HepG2 (cell line): ENCODE measurements around the gene UGT1A7. TPM values are rescaled to one million over a fixed set of nuclear protein-coding genes. Genes with fewer than 3 reads are reported as not detected.
"Not testable (repeated sequence)": the region's sequence is repeated elsewhere in the genome, so short reads cannot be mapped to it uniquely, and the experiment has no call there.

Source experiments
- AHR ChIP-seq: IDR thresholded peaks from 2 replicates; pipeline ENCODE4 v1.6.1; 2018; ENCODE audit warnings: missing genetic modification reagents, missing compliant biosample characterization
- FOXC1 ChIP-seq: sonication (generic); formaldehyde crosslinking; IDR thresholded peaks from 2 replicates; pipeline ENCODE4 v1.8.0; 2022; ENCODE audit warnings: mild to moderate bottlenecking, missing genetic modification reagents, borderline replicate concordance
- HDAC2 ChIP-seq: sonication (generic); formaldehyde crosslinking; IDR thresholded peaks from 2 replicates; pipeline ENCODE4 v1.4.0; 2020; ENCODE audit warnings: missing genetic modification reagents
- HES4 ChIP-seq: sonication (generic); formaldehyde crosslinking; IDR thresholded peaks from 2 replicates; pipeline ENCODE4 v1.9.0; 2021; ENCODE audit warnings: mild to moderate bottlenecking, missing genetic modification reagents, borderline replicate concordance
- HNF4G ChIP-seq, 2 experiments: sonication (generic) in 1 of 2; formaldehyde crosslinking in 1 of 2; IDR thresholded peaks; 2 replicates each; pipeline versions ENCODE4 v1.4.0 to v1.6.1; 2011 to 2020; ENCODE audit warnings: borderline replicate concordance in 2 of 2, low read depth in 2 of 2, mild to moderate bottlenecking in 2 of 2, low read length in 1 of 2, missing genetic modification reagents in 1 of 2, moderate library complexity in 1 of 2
- MIER3 ChIP-seq: IDR thresholded peaks from 2 replicates; pipeline ENCODE4 v1.6.1; 2016; ENCODE audit warnings: missing compliant biosample characterization, borderline replicate concordance
- NFKBIZ ChIP-seq: IDR thresholded peaks from 2 replicates; pipeline ENCODE4 v1.6.1; 2018; ENCODE audit warnings: missing genetic modification reagents, missing compliant biosample characterization
- SOX6 ChIP-seq, 2 experiments: fragments of 450-650 bp in 1 of 2; sonication (generic) in 1 of 2; formaldehyde crosslinking in 1 of 2; IDR thresholded peaks; 2 replicates each; pipeline versions ENCODE4 v1.4.0 to v1.6.1; 2017 to 2020; ENCODE audit warnings: antibody characterized with exemption in 1 of 2, mild to moderate bottlenecking in 1 of 2, missing genetic modification reagents in 1 of 2
- YY1 ChIP-seq: IDR thresholded peaks from 2 replicates; pipeline ENCODE4 v1.6.1; 2011; ENCODE audit warnings: low read length, low read depth, moderate library complexity, mild to moderate bottlenecking; ENCODE audit not compliant: insufficient read depth, insufficient replicate concordance
- ZBTB38 ChIP-seq: sonication (generic); formaldehyde crosslinking; IDR thresholded peaks from 2 replicates; pipeline ENCODE4 v1.5.1; 2020; ENCODE audit warnings: mild to moderate bottlenecking, missing genetic modification reagents
- ZKSCAN8 ChIP-seq: IDR thresholded peaks from 2 replicates; pipeline ENCODE4 v1.6.1; 2016; ENCODE audit warnings: borderline replicate concordance, missing genetic modification reagents, missing compliant biosample characterization
- ZMYM4 ChIP-seq: sonication (generic); formaldehyde crosslinking; IDR thresholded peaks from 2 replicates; pipeline ENCODE4 v1.8.1; 2023; ENCODE audit warnings: mild to moderate bottlenecking, missing genetic modification reagents
- ZNF430 ChIP-seq: sonication (generic); formaldehyde crosslinking; IDR thresholded peaks from 2 replicates; pipeline ENCODE4 v1.9.0; 2021; ENCODE audit warnings: mild to moderate bottlenecking, missing genetic modification reagents
- ZNF709 ChIP-seq: sonication (generic); formaldehyde crosslinking; IDR thresholded peaks from 2 replicates; pipeline ENCODE4 v1.5.0; 2020; ENCODE audit warnings: mild to moderate bottlenecking, missing genetic modification reagents
- polyA plus RNA-seq, 8 experiments: library from polyadenylated mRNA; depleted of rRNA in 3 of 8; stranded (reverse) in 7 of 8; unstranded in 1 of 8; fragments of >200 nt; fragmentation: Illumina TruSeq in 4 of 8; extraction: Trizol in 4 of 8; gene quantifications; 2 replicates each; pipeline versions ENCODE4 v1.2.1 to v1.2.3, GENCODE V29; 2011 to 2016; ENCODE audit warnings: low read depth in 4 of 8, missing spikeins in 1 of 8, mixed read lengths in 1 of 8; ENCODE audit not compliant: insufficient read depth in 1 of 8
- total RNA-seq, 5 experiments: library from RNA; depleted of rRNA; stranded (reverse); fragments of >200 nt; fragmentation: Illumina TruSeq; extraction: Trizol; gene quantifications; 2 replicates each; pipeline ENCODE4 v1.2.3, GENCODE V29; 2016; ENCODE audit warnings: low read depth in 1 of 5
- TF ChIP-seq, protein P1 (sequence below): sonication (generic); formaldehyde crosslinking; IDR thresholded peaks from 2 replicates; pipeline ENCODE4 v1.4.0; 2020; ENCODE audit warnings: low read depth, mild to moderate bottlenecking, missing genetic modification reagents
- TF ChIP-seq, protein P2 (sequence below): sonication (generic); formaldehyde crosslinking; IDR thresholded peaks from 2 replicates; pipeline ENCODE4 v1.5.0; 2020; ENCODE audit warnings: missing genetic modification reagents, mild to moderate bottlenecking, borderline replicate concordance
- TF ChIP-seq, protein P3 (sequence below): sonication (generic); formaldehyde crosslinking; IDR thresholded peaks from 2 replicates; pipeline ENCODE4 v1.4.0; 2020; ENCODE audit warnings: low read depth, missing genetic modification reagents

The UGT1A7 gene
- total and polyA plus RNA-seq, 2 of the 13 experiments (the other 11 are each of a cell fraction or from before 2014, with no cell fraction given) = not detected

DNA sequence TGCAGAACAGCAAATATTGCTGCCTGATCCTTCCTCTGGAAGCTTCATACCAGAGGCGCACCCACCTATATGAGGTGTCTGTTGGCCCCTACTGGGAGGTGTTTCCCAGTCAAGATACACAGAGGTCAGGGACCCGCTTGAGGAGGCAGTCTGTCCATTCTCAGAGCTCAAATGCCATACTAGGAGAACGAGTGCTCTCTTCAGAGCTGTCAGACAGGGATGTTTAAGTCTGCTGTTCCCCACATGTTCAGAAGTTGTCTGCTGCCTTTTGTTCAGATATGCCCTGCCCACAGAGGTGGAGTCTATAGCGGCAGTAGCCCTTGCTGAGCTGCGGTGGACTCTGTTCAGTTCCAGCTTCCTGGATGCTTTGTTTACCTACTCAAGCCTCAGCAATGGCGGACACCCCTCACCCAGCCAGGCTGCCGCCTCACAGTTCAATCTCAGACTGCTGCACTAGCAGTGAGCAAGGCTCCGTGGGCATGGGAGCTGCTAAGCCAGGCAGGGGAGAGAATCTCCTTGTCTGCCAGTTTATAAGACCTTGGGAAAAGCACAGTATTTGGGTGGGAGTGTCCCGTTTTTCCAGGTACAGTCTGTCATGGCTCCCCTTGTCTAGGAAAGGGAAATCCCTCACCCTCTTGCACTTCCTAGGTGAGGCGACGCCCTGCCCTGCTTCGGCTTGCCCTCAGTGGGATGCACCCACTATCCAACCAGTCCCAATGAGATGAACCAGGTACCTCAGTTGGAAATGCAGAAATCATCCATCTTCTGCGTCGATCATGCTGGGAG is 55.4 kb downstream of the UGT1A7 start (continued):
- TF ChIP-seq, protein P1, sequence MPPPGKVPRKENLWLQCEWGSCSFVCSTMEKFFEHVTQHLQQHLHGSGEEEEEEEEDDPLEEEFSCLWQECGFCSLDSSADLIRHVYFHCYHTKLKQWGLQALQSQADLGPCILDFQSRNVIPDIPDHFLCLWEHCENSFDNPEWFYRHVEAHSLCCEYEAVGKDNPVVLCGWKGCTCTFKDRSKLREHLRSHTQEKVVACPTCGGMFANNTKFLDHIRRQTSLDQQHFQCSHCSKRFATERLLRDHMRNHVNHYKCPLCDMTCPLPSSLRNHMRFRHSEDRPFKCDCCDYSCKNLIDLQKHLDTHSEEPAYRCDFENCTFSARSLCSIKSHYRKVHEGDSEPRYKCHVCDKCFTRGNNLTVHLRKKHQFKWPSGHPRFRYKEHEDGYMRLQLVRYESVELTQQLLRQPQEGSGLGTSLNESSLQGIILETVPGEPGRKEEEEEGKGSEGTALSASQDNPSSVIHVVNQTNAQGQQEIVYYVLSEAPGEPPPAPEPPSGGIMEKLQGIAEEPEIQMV (CRISPR knock-in tag) = peak; percentile 40; the same call in 1 of the 2 replicates
- 0 out of 2 replicates have a peak, but pooled peaks have one; percentile 60 for TF ChIP-seq AHR (CRISPR knock-in tag)
- TF ChIP-seq NFKBIZ = 0 out of 2 replicates have a peak, but pooled peaks have one; percentile 60
- TF ChIP-seq HNF4G (IDR thresholded peaks at IDR 0.05; ENCODE audit: borderline replicate concordance, low read depth, low read length) = peak; percentile 13; the same call in 1 of the 2 replicates
- TF ChIP-seq HNF4G (CRISPR knock-in tag; IDR thresholded peaks at IDR 0.05; ENCODE audit: borderline replicate concordance, low read depth); SOX6 (IDR thresholded peaks at IDR 0.05): not testable (repeated sequence)
- 0 out of 2 replicates have a peak, but pooled peaks have one; percentile 23 for TF ChIP-seq ZKSCAN8 (CRISPR knock-in tag)
- TF ChIP-seq, protein P2, sequence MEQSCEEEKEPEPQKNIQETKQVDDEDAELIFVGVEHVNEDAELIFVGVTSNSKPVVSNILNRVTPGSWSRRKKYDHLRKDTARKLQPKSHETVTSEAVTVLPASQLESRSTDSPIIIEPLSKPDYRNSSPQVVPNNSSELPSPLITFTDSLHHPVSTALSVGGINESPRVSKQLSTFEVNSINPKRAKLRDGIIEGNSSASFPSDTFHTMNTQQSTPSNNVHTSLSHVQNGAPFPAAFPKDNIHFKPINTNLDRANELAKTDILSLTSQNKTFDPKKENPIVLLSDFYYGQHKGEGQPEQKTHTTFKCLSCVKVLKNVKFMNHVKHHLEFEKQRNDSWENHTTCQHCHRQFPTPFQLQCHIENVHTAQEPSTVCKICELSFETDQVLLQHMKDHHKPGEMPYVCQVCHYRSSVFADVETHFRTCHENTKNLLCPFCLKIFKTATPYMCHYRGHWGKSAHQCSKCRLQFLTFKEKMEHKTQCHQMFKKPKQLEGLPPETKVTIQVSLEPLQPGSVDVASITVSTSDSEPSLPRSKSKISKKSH = peak; percentile 70; the same call in 1 of the 2 replicates
- peak; percentile 70 for TF ChIP-seq ZBTB38
- TF ChIP-seq ZNF430 = peak; percentile 44; the same call in 1 of the 2 replicates
- peak; percentile 48; the same call in 1 of the 2 replicates for TF ChIP-seq MIER3
- TF ChIP-seq ZMYM4 (CRISPR knock-in tag) = peak; percentile 92
- peak; percentile 66 for TF ChIP-seq HDAC2 (CRISPR knock-in tag)
- TF ChIP-seq ZNF709 = peak; percentile 88; the same call in 1 of the 2 replicates
- peak; percentile 91 for TF ChIP-seq YY1
- TF ChIP-seq HES4 (CRISPR knock-in tag) = peak; percentile 60; the same call in 1 of the 2 replicates
- TF ChIP-seq, protein P3, sequence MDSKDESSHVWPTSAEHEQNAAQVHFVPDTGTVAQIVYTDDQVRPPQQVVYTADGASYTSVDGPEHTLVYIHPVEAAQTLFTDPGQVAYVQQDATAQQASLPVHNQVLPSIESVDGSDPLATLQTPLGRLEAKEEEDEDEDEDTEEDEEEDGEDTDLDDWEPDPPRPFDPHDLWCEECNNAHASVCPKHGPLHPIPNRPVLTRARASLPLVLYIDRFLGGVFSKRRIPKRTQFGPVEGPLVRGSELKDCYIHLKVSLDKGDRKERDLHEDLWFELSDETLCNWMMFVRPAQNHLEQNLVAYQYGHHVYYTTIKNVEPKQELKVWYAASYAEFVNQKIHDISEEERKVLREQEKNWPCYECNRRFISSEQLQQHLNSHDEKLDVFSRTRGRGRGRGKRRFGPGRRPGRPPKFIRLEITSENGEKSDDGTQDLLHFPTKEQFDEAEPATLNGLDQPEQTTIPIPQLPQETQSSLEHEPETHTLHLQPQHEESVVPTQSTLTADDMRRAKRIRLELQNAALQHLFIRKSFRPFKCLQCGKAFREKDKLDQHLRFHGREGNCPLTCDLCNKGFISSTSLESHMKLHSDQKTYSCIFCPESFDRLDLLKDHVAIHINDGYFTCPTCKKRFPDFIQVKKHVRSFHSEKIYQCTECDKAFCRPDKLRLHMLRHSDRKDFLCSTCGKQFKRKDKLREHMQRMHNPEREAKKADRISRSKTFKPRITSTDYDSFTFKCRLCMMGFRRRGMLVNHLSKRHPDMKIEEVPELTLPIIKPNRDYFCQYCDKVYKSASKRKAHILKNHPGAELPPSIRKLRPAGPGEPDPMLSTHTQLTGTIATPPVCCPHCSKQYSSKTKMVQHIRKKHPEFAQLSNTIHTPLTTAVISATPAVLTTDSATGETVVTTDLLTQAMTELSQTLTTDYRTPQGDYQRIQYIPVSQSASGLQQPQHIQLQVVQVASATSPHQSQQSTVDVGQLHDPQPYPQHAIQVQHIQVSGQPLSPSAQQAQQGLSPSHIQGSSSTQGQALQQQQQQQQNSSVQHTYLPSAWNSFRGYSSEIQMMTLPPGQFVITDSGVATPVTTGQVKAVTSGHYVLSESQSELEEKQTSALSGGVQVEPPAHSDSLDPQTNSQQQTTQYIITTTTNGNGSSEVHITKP (CRISPR knock-in tag) = peak; percentile 52; the same call in 1 of the 2 replicates
- TF ChIP-seq FOXC1 (CRISPR knock-in tag) = peak; percentile 82; the same call in 1 of the 2 replicates
- peak; percentile 82 for TF ChIP-seq SOX6 (CRISPR knock-in tag; IDR thresholded peaks at IDR 0.05)
